ENCODE results near the gene RIOK3.
"Not testable (repeated sequence)": the region's sequence is repeated elsewhere in the genome, so short reads cannot be mapped to it uniquely, and the experiment has no call there.

The RIOK3 gene

DNA sequence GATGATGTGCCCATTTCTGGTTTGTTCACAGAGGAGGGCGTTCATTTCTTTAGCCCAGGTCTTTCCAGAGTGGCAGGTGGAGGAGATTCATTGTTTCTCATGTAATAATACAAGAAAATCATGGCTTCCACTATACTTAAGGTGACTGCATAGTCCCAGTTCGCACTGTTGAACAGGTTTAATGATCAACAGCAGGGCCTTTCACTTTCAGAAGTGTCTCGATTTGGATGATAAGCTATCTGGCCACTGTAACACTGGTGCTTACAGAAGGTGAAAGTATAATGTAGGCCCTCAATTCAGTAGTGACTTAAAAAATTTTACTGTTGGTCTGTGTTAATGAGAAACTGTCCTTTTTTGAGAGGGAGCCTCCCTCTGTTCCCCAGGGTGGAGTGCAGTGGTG, 51.6 kb downstream of the RIOK3 start:
- H3K36me3 ChIP-seq (ENCODE audit: low read length) = peaks cover 23% of the 10 kb centered on the region; the same call in 1 of the 2 replicates
- H3K27me3 ChIP-seq (ENCODE audit: low read length) = no peaks in the 10 kb centered on the region
- no peak overlapping the region for H2AFZ ChIP-seq (ENCODE audit: low read depth, low read length, severe bottlenecking)
- no peaks in the 10 kb centered on the region for H3K9me3 ChIP-seq (ENCODE audit: insufficient read depth, low read length)
- 0 out of 2 replicates have a peak overlapping the region, but pooled peaks have one; percentile 55 for H3K27ac ChIP-seq (ENCODE audit: low read depth, low read length)
- peak overlapping the region; percentile 95 for H3K9ac ChIP-seq (ENCODE audit: low read length)
- H3K9me2 ChIP-seq (replicated peaks; ENCODE audit: insufficient read depth, low read length) = no peaks in the 10 kb centered on the region
- H3F3A ChIP-seq (ENCODE audit: insufficient read depth) = peaks cover 15% of the 10 kb centered on the region; the same call in 1 of the 2 replicates
- peak overlapping the region; percentile 66 for H3K4me2 ChIP-seq (ENCODE audit: low read depth, low read length, poor library complexity, severe bottlenecking)
- H3K79me2 ChIP-seq (ENCODE audit: insufficient read depth, low read length) = peaks cover 53% of the 10 kb centered on the region
- peak overlapping the region; percentile 98 for H3K4me3 ChIP-seq (ENCODE audit: insufficient read depth, low read length, poor library complexity, severe bottlenecking)
- TF ChIP-seq, protein P1, sequence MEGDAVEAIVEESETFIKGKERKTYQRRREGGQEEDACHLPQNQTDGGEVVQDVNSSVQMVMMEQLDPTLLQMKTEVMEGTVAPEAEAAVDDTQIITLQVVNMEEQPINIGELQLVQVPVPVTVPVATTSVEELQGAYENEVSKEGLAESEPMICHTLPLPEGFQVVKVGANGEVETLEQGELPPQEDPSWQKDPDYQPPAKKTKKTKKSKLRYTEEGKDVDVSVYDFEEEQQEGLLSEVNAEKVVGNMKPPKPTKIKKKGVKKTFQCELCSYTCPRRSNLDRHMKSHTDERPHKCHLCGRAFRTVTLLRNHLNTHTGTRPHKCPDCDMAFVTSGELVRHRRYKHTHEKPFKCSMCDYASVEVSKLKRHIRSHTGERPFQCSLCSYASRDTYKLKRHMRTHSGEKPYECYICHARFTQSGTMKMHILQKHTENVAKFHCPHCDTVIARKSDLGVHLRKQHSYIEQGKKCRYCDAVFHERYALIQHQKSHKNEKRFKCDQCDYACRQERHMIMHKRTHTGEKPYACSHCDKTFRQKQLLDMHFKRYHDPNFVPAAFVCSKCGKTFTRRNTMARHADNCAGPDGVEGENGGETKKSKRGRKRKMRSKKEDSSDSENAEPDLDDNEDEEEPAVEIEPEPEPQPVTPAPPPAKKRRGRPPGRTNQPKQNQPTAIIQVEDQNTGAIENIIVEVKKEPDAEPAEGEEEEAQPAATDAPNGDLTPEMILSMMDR (IDR thresholded peaks at IDR 0.05; ENCODE audit: insufficient read depth, low read length, poor library complexity, severe bottlenecking) = no peak
- TF ChIP-seq EZH2phosphoT487 (conservative IDR thresholded peaks at IDR 0.05; ENCODE audit: low read length) = no peak
- H4K20me1 ChIP-seq (ENCODE audit: low read depth, low read length) = no peaks in the 10 kb centered on the region; the same call in 1 of the 2 replicates

DNA sequence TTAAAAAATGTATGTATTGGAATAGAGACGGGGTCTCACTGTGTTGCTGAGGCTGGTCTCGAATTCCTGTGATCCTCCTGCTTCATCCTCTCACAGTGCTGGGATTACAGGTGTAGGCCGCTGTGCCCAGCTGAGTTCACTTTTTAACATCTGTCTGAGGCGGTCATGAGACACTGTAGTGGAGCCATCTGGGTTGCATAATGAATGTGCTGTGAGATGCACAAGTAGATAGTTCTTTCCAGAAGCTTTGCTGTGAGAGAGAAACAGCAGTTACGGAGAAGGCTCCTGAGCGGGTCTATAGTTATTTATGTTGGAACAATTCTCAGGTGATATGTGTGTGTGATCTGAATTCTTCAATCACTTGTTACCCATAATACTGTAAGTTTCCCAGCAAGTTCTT, 53.3 kb downstream of the RIOK3 start:
- Histone ChIP-seq H3K9me3 (ENCODE audit: insufficient read depth, low read length) (no peaks in the 10 kb centered on the region), H3K9ac (ENCODE audit: low read length) (no peak overlapping the region)
- TF ChIP-seq EZH2phosphoT487 (conservative IDR thresholded peaks at IDR 0.05; ENCODE audit: low read length) = no peak
- TF ChIP-seq, protein P1 (IDR thresholded peaks at IDR 0.05; ENCODE audit: insufficient read depth, low read length, poor library complexity, severe bottlenecking) = no peak

DNA sequence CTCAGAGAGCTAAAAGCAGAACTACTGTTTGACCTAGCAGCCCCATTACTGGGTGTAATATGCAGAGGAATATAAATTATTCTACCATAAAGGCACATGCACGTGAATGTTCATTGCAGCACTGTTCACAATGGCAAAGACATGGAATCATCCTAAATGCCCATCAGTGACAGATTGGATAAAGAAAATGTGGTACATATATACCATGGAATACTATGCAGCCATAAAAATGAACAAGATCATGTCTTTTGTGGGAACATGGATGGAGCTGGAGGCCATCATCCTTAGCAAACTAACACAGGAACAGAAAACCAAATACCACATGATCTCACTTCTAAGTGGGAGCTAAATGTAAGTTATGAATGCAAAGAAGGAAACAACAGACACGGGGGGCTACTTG, 57.8 kb downstream of the RIOK3 start:
- H3K36me3 ChIP-seq (ENCODE audit: low read length) = peaks cover 41% of the 10 kb centered on the region
- H3K27me3 ChIP-seq (ENCODE audit: low read length); H3K9me3 ChIP-seq (ENCODE audit: insufficient read depth, low read length): not testable (repeated sequence)

More for the DNA sequence above, 53.3 kb downstream of the RIOK3 start:
- Histone ChIP-seq H4K20me1 (ENCODE audit: low read depth, low read length) (no peaks in the 10 kb centered on the region; the same call in 1 of the 2 replicates), H3K36me3 (ENCODE audit: low read length) (peaks cover 33% of the 10 kb centered on the region), H3K4me2 (ENCODE audit: low read depth, low read length, poor library complexity, severe bottlenecking) (no peak overlapping the region), H3K79me2 (ENCODE audit: insufficient read depth, low read length) (peaks cover 53% of the 10 kb centered on the region), H3K27me3 (ENCODE audit: low read length) (no peaks in the 10 kb centered on the region), H3K9me2 (replicated peaks; ENCODE audit: insufficient read depth, low read length) (no peaks in the 10 kb centered on the region), H3K27ac (ENCODE audit: low read depth, low read length) (no peak overlapping the region), H2AFZ (ENCODE audit: low read depth, low read length, severe bottlenecking) (no peak overlapping the region), H3K4me3 (ENCODE audit: insufficient read depth, low read length, poor library complexity, severe bottlenecking) (no peak overlapping the region), H3F3A (ENCODE audit: insufficient read depth) (peaks cover 15% of the 10 kb centered on the region; the same call in 1 of the 2 replicates)

DNA sequence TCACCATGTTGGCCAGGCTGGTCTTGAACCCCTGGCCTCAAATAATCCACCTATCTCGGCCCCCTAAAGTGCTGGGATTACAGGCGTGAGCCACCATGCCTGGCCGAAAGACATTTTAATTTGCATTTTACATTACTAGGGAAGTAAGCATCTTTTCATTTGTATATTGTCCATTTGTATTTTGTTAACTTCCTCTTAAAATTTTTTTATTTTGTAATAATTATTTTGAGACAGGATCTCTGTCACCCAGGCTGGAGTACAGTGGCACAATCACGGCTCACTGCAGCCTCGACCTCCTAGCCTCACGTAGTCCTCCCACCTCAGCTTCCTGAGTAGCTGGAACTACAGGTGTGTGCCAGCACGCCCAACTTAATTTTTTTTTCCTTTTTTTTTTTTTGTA, 59.1 kb downstream of the RIOK3 start:
- H3K9me2 ChIP-seq (replicated peaks; ENCODE audit: insufficient read depth, low read length); H3K27ac ChIP-seq (ENCODE audit: low read depth, low read length); H3K27me3 ChIP-seq (ENCODE audit: low read length); H3K4me3 ChIP-seq (ENCODE audit: insufficient read depth, low read length, poor library complexity, severe bottlenecking); H4K20me1 ChIP-seq (ENCODE audit: low read depth, low read length); H3K4me2 ChIP-seq (ENCODE audit: low read depth, low read length, poor library complexity, severe bottlenecking); H3K9ac ChIP-seq (ENCODE audit: low read length); H2AFZ ChIP-seq (ENCODE audit: low read depth, low read length, severe bottlenecking); H3K9me3 ChIP-seq (ENCODE audit: insufficient read depth, low read length): not testable (repeated sequence)
- Histone ChIP-seq H3F3A (ENCODE audit: insufficient read depth) (peaks cover 23% of the 10 kb centered on the region), H3K79me2 (ENCODE audit: insufficient read depth, low read length) (peaks cover 21% of the 10 kb centered on the region; the same call in 1 of the 2 replicates), H3K36me3 (ENCODE audit: low read length) (peaks cover 39% of the 10 kb centered on the region)

More for the DNA sequence above, 57.8 kb downstream of the RIOK3 start:
- not testable (repeated sequence) for H3K4me2 ChIP-seq (ENCODE audit: low read depth, low read length, poor library complexity, severe bottlenecking); H3K4me3 ChIP-seq (ENCODE audit: insufficient read depth, low read length, poor library complexity, severe bottlenecking); H3K9ac ChIP-seq (ENCODE audit: low read length); H2AFZ ChIP-seq (ENCODE audit: low read depth, low read length, severe bottlenecking); H4K20me1 ChIP-seq (ENCODE audit: low read depth, low read length); H3K27ac ChIP-seq (ENCODE audit: low read depth, low read length); H3K9me2 ChIP-seq (replicated peaks; ENCODE audit: insufficient read depth, low read length)
- peaks cover 31% of the 10 kb centered on the region for H3F3A ChIP-seq (ENCODE audit: insufficient read depth)
- H3K79me2 ChIP-seq (ENCODE audit: insufficient read depth, low read length) = peaks cover 27% of the 10 kb centered on the region

Data from SU-DHL-6 (cell line).